GM18858 (cell line): ENCODE results near the gene MED27.
"Not testable (repeated sequence)": the region's sequence is repeated elsewhere in the genome, so short reads cannot be mapped to it uniquely, and the experiment has no call there.

ENCODE experiments used
- ATAC-seq: cut with Tn5 transposase; IDR thresholded peaks from one replicate; pipeline ENCODE4 v1.9.1; 2021; ENCODE audit not compliant: unreplicated experiment

The MED27 gene

DNA sequence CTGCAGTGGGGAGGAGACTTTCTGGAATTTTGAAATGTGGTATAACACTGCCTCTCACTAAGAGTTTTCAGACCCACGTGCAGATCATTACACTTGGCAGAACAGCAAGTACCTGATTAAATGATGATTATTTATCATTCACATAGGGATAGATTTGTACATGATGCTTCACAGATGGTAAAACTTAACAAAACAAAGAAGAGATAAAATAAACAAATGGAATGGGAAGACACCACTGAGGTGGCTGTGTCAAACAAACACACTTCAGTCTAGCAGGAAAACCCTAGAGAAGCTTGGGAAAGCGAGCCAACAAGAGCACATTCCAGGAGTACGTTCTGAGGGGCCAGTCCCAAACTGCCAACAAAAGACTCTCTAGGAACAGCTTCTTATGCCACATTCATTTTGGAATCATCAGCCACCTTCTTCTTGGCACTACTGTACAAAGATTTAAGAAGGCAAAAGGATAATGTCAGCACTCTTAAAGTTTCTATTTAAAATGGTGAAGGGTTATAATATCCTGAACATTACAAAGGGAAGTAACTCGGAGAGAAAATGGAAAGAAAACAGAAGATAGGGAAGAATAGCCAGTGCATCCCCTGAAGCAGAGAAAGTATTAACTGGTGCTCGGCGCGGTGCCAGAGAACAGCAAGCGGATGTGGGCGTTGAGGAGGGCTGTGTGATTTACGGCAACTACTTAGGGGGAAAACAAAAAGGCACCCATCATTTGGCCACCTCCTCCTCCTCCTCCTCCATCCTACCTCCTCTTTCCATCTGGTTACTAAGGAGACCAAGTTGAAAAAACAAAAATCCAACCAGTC lies 1.6 kb downstream of the MED27 start:
- no peak for ATAC-seq

DNA sequence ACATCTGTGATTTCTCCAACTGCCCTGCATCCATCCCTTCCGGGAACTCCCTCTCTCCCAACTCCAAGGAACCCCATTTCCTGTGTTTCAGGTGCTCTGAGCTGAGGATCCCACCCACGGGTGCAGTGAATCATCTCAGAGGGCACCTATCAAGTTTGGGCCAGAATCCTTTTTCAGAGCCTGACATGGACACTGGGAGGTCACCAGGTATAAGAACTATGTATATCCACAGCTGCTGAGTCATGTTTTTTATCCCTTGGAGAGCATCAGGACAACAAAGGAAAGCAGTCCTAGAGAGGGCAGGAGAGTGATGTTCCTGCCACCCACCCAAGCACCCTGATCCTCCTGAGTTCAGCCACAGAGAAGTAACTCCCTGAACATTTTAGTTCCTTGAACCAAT lies 3.8 kb downstream of the MED27 start:
- no peak for ATAC-seq

DNA sequence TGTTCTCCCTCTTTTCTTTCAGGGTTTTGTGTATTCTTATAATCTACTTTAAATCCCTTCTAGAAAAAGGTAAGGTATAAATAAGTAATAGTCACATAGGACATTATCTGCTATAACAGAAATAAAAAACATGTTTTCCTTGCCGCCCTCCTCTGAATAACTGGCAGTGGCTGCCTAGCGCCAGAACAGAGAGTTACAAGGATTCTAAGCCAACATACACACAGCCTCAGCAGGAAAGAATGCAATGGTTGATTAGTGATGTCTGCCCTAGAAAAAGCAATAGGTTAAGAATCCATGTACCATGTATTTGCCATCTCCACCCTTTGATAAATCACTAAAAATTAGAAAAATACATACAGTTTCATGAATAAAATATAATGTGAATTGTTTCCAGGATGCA lies 4.9 kb downstream of the MED27 start:
- ATAC-seq: no peak

DNA sequence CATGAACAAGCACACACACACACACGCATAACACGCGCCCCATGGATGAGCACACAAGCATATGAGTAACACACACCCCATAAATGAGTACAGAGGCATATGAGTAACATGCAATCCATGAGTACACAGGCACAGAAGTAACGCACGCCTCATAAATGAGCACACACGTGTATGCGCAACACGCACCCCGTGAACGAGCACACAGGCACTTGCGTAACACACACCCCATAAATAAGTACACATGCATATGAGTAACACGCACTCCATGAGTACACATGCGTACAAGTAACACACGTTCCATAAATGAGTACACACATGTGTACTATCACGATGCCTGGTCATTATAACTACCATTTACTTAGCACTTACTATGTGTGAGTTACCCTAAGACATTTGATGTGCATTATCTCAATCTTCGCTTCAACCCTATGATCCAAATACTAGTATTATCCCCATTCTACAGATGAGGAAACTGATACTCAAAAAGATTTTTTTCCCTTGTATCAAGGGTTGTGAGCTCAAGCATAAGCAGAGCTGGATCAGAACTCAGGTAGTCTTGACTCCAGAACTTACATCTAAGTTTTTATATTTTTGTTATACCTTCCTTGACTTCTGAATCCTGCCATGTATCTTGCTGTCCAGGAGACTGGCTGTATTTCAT lies 7.7 kb downstream of the MED27 start:
- ATAC-seq: no peak

DNA sequence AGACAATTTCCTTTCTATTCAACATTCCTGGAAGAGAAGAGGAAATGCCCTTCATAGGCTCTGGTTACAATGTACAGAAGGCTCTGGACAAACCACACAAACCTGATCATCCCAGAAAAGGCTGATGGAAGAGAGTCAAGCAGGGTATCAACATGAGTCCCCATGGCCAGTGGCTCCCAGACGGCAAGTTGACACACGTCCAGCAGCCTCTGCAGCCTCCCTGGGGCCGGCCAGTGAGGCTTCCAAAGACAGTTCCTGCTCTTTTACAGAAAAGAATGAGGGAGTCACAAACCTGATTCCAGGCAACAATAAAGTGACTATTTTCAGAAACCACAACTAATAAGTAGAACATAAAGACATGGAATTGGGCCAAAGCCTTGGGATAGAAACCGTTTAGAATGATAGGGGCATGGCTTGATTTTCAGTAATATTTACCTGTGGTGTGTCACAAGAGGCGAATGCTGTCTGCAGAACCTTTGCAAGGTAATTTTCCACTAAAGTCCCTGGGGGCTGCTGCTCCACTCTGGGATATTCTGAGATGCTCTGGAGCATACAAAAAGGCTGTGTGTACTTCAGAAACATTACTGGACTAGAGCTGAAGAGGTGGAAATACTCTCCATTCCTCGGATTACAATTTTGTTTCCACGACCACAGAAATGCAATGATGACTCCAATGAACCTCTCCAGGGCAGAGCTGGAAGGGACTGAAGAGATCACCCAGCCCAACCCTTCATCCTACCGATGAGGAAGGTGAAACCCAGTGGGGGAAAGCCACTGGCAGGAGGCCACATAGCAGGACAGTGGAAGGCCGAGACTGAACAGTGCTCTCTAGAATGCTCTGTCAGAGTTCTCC lies 10.4 kb downstream of the MED27 start:
- ATAC-seq: no peak

DNA sequence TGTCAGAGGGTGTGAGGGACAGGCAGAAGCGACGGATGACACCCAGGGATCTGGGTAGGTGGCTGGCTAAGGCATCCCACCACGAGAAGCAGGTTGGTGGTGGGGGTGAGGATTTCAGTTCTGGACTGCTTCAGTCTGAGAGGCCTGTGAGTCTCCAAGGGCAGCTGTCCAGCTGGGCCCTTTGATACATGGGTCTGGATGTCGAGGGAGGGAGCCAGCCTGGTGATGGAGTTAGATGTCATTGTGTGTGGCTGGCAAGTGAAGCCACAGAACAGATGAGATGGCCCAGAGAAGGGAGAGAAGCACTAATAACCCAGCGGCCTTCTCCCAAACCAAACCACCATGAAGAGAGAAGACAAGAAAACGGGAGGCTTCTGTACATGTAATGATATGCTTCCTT lies 11.1 kb downstream of the MED27 start:
- ATAC-seq: no peak

DNA sequence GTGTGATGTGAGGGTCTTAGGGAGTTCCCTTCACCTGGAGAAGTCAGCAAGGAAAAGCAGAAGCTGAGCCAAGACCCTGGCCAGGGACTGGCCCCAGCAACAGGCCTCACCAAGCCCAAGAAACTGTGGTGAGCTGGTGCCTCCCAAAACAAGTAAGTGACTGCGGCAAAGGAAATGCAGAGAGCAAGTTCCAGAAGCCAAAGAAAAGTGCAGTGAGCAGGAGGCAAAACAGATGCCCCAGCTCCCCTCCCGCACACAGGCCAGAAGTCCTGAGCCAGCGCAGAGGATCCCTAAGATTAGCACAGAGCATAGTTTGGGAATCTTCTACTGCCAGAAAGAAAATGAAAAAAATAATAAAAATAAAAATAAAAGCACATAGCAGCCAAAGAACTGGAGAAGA lies 13.2 kb downstream of the MED27 start:
- ATAC-seq: no peak

DNA sequence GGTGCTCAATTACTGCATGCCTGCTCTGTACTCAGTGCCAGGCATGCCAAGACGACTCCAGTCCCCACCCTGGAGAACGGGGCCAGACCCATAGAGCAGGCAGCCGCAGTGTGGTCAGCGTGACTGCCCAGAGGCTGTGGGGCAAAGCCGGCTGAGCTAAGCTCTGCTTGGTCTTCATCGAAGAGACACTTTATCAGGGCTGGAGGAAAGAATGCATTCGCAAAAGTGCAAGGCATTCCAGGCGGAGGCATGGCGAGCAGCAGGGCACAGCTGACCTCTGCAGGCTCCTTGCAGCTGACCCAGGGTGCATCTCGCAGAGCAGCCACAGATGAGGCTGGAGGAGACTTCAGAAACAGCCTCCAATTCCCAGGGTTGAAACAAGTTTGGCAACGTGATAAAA lies 13.6 kb downstream of the MED27 start:
- no peak for ATAC-seq

DNA sequence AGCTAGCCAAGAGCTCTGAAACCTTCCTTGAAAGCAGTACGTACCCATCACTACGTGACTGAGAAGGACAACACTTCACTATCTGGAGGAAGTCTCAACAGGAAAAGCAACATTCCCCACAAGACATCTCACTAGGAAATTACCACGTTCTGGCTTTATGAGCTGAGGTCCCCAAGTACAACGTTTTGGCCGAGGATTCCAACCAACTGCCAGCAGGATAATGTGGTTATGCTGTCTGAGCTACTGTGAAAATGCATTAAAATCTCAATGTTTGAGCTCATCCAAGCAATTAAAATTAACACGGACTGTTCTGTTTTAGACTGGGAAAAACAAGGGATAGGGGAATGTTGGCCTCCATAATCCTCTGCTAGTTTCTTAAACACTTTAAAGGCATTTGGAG lies 16.4 kb downstream of the MED27 start:
- ATAC-seq: no peak

DNA sequence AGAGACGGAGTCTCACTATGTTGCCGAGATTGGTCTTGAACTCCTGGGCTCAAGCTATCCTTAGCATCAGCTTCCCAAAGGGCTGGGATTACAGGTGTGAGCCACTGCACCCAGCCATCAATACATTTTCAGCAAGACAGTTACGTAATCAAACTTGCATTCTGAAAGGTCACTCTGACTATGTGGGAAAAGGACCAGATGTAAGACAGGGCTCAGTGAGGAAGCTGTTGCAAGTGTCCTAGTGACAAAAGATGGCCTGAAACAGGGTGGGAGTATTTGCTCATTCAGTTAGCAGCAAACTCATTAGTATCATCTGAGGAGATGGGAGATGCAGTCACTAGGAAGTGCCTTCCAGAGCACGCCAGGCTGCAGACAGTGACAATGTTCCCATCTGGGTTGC lies 16.9 kb downstream of the MED27 start:
- no peak for ATAC-seq

DNA sequence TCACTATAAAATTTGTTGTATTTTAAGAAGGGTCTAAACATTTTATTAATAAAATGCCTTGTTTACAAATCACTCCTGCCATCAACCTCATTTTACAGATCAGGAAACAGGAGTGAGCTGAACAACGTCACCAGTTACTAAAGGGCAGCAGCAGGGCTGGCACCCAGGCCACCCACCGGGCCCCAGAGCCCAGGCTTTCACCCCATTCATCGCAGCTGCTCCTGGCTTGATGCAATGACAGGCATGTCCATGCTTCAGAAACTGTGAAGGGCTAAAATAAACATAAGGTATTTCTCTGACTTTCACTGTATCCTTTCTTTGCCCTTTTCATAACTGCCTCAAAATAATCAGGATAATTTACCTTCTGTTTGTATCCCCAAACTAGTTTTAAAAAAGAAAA lies 18.1 kb downstream of the MED27 start:
- no peak for ATAC-seq

DNA sequence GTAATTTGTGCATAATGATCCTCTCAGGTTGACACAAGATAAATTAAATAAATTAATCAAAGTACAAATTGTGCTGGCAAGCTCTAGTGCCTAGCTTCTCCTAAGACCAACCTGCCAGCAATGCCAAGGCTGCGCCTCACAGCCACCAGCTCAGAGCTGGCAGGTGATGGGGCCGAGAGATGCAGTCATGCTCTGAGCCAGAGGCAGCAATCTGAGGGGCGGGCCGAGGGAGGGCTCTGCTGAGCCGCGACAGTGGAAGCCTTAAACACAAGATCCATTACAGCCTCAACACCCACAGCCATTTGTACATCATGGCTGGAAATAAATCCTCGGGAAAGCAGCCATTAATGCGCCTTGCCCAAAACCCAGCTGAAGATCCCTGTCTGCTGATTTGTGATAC lies 20.3 kb downstream of the MED27 start:
- ATAC-seq: no peak

DNA sequence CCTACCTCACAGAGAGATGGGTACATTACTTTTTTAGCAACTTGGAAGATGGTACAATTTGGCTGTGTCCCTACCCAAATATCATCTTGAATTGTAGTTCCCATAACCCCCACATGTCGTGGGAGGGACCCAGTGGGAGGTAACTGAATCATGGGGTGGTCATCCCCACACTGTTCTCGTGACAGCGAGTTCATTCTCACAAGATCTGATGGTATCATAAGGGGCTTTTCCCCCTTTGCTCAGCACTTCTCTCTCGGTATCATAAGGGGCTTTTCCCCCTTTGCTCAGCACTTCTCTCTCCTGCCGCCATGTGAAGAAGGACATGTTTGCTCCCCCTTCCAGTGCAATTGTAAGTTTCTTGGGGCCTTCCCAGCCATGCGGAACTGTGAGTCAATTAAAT lies 21.4 kb downstream of the MED27 start:
- not testable (repeated sequence) for ATAC-seq

DNA sequence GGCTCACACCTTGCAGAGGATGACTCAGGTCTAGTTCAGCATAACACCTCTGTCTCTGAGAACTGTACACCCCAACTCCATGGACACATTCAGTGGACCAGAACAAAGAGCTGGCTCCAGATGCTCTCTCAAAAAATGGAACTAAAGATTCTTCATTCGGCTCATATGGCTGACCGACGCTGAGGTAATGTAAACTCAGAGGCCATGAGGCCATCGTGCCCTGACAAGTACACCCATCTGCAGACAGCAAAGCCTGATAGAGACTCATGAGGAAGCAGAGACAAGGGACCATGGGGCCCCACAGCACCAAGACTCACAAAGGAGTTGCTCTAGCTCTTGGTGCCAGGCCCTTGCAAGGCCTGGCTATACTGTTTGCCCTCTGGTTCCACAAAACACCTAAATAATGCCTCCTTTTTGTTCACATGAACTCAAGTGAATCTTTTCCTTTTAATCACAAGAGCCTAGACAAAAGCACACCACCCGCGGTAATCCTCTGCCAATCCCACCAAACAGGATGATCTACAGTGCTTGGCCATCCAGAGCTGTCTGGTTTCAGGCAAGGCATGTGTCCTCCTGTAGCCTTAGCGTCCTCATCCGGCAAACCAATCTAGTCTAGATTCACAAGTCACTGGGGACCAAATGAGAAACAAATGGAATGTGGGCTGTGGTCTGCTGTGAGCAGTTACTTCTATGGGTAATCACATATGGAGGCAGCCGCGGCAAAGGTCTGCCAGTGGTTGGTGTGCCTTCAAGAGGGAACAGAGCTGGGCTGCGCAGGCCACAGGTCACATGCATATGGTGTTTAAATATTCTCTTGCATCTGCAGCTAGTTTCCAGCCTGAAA lies 22.7 kb downstream of the MED27 start:
- no peak for ATAC-seq

DNA sequence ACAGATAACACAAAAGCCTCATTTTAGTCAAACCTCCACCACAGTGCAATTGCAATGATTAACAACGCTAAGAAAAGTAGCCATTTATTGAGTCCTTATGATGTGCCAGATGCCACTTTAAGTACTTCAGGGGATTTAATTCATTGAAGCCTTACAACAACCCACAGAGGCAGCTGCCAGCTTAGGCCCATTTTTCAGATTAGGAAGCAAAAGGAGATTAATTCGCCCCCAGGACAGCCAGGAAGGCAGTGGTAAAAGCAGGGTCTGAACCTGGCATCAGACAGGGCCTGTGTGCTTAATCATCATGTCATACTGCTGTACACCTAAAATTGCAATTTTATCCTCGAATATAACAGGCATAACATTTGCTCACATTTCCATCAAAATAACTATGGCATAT lies 23.9 kb downstream of the MED27 start:
- no peak for ATAC-seq

DNA sequence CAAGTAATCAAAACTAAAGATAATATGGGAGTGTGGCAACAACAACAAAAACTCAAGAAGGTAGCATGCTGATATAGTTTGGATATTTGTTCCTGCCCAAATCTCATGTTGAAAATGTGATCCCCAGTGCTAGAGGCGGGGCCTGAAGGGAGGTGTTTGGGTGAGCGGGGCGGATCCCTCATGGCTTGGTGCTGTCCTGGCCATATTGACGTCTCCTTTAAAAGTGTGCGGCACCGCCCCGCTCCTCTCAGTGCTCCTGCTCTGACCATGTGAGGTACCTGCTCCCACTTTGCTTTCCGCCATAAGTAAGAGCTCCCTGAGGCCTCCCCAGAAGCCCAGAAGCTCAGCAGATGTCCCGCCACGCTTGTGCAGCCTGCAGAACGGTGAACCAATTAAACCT lies 25.6 kb downstream of the MED27 start:
- ATAC-seq: no peak

DNA sequence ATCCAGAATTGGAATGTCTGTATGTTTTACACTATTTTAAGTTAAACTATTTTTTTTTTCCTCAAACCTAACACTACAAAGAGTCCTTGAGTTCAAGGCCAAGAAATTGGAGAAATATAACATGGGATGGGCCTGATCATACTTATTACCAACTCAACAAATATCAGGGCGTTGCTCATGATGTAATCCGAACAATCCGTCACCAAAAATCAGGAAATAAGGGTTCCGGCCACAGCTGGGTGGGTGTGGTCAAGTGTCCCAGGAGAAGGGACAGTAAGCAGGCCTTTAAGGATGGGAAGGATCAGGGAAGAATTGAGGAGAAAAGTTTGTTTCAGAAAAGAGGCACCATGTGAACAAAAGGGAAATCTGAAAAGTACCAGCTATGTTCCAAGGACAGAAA lies 29.8 kb downstream of the MED27 start:
- ATAC-seq: no peak

DNA sequence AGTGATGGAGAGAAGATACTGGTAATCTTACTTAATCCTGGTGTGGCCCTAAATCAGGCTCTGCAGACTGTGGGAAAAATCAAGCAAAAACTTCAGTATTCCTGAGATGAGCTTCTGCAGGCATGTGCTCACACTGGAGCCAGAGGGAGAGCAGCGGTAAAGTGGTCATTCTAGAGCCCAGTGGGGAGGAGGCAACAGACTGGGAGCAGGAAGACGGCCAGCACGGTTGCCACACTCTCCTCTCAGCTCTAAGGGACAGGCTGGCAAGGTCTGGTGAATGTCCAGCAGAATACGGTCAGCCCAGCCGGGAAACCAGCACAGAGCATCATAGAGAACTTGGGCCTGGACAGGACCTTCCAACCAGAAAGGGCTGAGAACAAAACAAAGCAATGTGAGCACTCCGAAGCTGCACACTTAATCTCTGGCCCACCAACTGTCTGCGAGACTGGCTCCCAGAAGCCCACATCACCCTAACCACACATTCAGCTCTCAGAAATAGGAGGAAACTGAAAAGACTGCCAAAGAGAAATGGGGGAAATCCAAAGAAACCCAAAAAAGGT lies 30.3 kb downstream of the MED27 start:
- ATAC-seq: no peak

DNA sequence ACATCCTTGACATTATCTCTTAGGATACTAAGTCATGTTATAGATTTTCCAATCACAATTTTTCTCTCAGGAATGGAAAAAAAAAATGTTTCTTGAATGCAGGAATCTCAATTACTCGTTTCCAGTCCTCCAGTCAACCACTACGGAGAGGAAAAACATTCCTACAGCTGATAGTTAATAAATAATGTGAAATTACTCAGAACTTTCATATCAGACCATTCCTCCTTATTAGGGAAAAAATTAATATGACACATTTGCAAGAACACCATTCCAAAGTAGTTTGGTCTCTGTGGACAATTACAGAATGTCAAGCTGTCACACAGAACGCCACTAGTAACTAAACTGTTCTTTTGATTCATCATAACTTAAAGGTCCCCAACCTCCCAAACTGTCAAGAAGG lies 31.5 kb downstream of the MED27 start:
- ATAC-seq: no peak

DNA sequence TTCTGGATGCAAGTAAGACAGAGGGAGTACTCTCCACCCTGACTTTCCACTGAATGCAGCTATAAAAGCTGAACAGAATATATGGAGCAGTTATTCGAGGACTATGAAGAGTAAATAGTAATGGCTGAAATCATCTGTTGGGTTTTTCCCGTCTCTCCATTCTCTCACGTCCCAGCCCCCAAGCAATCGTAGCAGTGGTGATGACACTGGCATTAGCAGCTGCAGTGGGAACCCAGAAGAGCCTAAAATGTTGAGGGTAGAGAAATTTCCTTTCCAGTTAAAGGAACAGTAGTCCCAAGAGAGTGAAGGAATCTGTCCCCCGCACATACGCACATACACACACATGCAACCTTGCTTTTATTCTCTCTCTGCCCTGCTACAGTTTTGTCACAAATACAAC lies 33.2 kb downstream of the MED27 start:
- ATAC-seq: no peak
